A549 (cell line): ENCODE results near the gene NUDT1.

ENCODE experiments used
- CTCF ChIP-seq: fragments of >200 bp; sonication (Bioruptor Twin); formaldehyde crosslinking; IDR thresholded peaks from 3 replicates; pipeline ENCODE4 v1.5.1; 2016
- E2F6 ChIP-seq: IDR thresholded peaks from 2 replicates; pipeline ENCODE4 v1.6.1; 2012; ENCODE audit warnings: low read depth, borderline replicate concordance
- EP300 ChIP-seq, 2 experiments: fragments of >200 bp; sonication (Bioruptor Twin); formaldehyde crosslinking; IDR thresholded peaks; 2 replicates in 1 of 2; 3 replicates in 1 of 2; pipeline ENCODE4 v1.6.1; 2016 to 2017
- ESRRA ChIP-seq: fragments of 150-350 bp; IDR thresholded peaks from 2 replicates; pipeline ENCODE4 v1.6.1; 2014; ENCODE audit warnings: mild to moderate bottlenecking, low read length, borderline replicate concordance
- FOSL2 ChIP-seq, 2 experiments: fragments of 450-650 bp in 1 of 2; fragments of >200 bp in 1 of 2; sonication (Bioruptor Twin) in 1 of 2; formaldehyde crosslinking; IDR thresholded peaks; 2 replicates each; pipeline versions ENCODE4 v1.5.0 to v1.6.1; 2016 to 2020; ENCODE audit warnings: mild to moderate bottlenecking in 1 of 2, moderate library complexity in 1 of 2
- MAZ ChIP-seq: fragments of 150-350 bp; IDR thresholded peaks from 2 replicates; pipeline ENCODE4 v1.6.1; 2014; ENCODE audit warnings: antibody characterized with exemption, low read depth, low read length, borderline replicate concordance
- PHF8 ChIP-seq: fragments of 200-600 bp; sonication (generic); IDR thresholded peaks from 2 replicates; pipeline ENCODE4 v1.6.1; 2016; ENCODE audit warnings: low read depth, mild to moderate bottlenecking, antibody characterized with exemption, moderate library complexity, borderline replicate concordance
- POLR2AphosphoS2 ChIP-seq: conservative IDR thresholded peaks from 2 replicates; pipeline ENCODE4 v1.6.1; 2012; ENCODE audit warnings: low read length, improper control_type of control experiment, inconsistent platforms
- SREBF2 ChIP-seq: fragments of 450-650 bp; IDR thresholded peaks from 2 replicates; pipeline ENCODE4 v1.6.1; 2014; ENCODE audit warnings: mild to moderate bottlenecking, moderate library complexity
- ZFP36 ChIP-seq: fragments of 450-650 bp; IDR thresholded peaks from 2 replicates; pipeline ENCODE4 v1.6.1; 2014; ENCODE audit warnings: borderline replicate concordance; ENCODE audit not compliant: partially characterized antibody
- TF ChIP-seq, protein P1 (sequence below): IDR thresholded peaks from 2 replicates; pipeline ENCODE4 v1.6.1; 2012
- TF ChIP-seq, protein P2 (sequence below): fragments of 200-600 bp; sonication (generic); IDR thresholded peaks from 2 replicates; pipeline ENCODE4 v1.6.1; 2016; ENCODE audit warnings: antibody characterized with exemption, mild to moderate bottlenecking, moderate library complexity

- TF ChIP-seq, protein P1, sequence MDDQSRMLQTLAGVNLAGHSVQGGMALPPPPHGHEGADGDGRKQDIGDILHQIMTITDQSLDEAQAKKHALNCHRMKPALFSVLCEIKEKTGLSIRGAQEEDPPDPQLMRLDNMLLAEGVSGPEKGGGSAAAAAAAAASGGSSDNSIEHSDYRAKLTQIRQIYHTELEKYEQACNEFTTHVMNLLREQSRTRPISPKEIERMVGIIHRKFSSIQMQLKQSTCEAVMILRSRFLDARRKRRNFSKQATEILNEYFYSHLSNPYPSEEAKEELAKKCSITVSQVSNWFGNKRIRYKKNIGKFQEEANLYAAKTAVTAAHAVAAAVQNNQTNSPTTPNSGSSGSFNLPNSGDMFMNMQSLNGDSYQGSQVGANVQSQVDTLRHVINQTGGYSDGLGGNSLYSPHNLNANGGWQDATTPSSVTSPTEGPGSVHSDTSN = no peak
- TF ChIP-seq CTCF (no peak), EP300 (IDR thresholded peaks at IDR 0.05) (no peak), POLR2AphosphoS2 (no peak), SREBF2 (no peak), PHF8 (no peak), MAZ (no peak), ZFP36 (no peak), E2F6 (no peak), ESRRA (no peak), FOSL2 (IDR thresholded peaks at IDR 0.05) (no peak), FOSL2 (CRISPR knock-in tag; IDR thresholded peaks at IDR 0.05) (no peak)
- TF ChIP-seq, protein P2, sequence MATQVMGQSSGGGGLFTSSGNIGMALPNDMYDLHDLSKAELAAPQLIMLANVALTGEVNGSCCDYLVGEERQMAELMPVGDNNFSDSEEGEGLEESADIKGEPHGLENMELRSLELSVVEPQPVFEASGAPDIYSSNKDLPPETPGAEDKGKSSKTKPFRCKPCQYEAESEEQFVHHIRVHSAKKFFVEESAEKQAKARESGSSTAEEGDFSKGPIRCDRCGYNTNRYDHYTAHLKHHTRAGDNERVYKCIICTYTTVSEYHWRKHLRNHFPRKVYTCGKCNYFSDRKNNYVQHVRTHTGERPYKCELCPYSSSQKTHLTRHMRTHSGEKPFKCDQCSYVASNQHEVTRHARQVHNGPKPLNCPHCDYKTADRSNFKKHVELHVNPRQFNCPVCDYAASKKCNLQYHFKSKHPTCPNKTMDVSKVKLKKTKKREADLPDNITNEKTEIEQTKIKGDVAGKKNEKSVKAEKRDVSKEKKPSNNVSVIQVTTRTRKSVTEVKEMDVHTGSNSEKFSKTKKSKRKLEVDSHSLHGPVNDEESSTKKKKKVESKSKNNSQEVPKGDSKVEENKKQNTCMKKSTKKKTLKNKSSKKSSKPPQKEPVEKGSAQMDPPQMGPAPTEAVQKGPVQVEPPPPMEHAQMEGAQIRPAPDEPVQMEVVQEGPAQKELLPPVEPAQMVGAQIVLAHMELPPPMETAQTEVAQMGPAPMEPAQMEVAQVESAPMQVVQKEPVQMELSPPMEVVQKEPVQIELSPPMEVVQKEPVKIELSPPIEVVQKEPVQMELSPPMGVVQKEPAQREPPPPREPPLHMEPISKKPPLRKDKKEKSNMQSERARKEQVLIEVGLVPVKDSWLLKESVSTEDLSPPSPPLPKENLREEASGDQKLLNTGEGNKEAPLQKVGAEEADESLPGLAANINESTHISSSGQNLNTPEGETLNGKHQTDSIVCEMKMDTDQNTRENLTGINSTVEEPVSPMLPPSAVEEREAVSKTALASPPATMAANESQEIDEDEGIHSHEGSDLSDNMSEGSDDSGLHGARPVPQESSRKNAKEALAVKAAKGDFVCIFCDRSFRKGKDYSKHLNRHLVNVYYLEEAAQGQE = no peak
Observed at GRCh38 chr7:2249744-2250323, 7.8 kb downstream of the NUDT1 start.
